Cardiac fibroblast (primary cell): ENCODE measurements around the gene SGCE.
A peak's percentile ranks its signal among the peaks of the same experiment; 100 is the strongest.

Experiments used
- DNase-seq, 2 donors: peaks; one replicate each; pipeline versions ENCODE4 v3.0.0 to v3.0.0-alpha.2; 2010; ENCODE audit warnings: low read depth in 2 of 2
- H3K4me3 ChIP-seq, 2 donors: replicated peaks in 1 of 2; 1 replicate in 1 of 2; 2 replicates in 1 of 2; pipeline ENCODE4 v1.5.1; 2011; ENCODE audit warnings: low read depth in 2 of 2, low read length in 2 of 2, mild to moderate bottlenecking in 2 of 2, moderate library complexity in 1 of 2
- TF ChIP-seq, protein P1 (sequence below): IDR thresholded peaks from one replicate; pipeline ENCODE4 v1.5.1; 2011; ENCODE audit warnings: low read depth, mild to moderate bottlenecking, low read length, inconsistent platforms

SGCE gene

DNA sequence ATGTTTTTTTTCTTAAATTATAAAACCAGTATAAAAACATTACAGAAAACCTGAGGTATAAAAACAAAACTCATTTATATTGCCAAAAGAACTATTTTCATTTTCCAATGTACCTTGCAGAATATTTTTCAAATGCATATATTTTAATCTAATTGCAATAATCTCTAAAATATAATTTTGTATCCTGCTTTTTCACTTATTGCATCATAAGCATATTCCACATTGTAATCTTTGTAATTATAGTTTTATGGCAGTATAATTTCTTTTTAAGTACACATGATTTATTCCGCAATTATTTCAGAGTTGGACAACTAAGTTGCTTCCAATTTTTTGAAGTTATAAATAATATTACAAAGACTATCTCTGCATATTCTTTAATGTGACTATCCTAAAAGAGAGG, 43.7 kb downstream of the SGCE start:
- no peak for DNase-seq
- TF ChIP-seq, protein P1, sequence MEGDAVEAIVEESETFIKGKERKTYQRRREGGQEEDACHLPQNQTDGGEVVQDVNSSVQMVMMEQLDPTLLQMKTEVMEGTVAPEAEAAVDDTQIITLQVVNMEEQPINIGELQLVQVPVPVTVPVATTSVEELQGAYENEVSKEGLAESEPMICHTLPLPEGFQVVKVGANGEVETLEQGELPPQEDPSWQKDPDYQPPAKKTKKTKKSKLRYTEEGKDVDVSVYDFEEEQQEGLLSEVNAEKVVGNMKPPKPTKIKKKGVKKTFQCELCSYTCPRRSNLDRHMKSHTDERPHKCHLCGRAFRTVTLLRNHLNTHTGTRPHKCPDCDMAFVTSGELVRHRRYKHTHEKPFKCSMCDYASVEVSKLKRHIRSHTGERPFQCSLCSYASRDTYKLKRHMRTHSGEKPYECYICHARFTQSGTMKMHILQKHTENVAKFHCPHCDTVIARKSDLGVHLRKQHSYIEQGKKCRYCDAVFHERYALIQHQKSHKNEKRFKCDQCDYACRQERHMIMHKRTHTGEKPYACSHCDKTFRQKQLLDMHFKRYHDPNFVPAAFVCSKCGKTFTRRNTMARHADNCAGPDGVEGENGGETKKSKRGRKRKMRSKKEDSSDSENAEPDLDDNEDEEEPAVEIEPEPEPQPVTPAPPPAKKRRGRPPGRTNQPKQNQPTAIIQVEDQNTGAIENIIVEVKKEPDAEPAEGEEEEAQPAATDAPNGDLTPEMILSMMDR = no peak
- H3K4me3 ChIP-seq = no peak overlapping the region

DNA sequence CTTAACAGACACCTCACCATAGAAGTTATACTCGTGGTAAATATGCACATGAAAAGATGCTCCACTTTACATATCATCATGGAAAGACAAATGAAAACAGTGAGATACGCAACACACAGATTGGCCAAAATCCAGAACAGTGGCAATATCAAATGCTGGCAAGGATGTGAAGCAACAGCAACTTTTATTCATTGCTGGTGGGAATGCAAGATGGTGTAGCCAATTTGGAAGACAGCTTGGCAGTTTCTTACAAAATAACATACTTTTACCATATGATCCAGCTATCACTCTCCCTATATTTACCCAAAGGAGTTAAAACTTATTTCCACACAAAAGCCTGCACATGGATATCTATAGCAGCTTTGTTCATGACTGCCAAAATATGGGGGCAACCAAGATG, 46.4 kb downstream of the SGCE start:
- H3K4me3 ChIP-seq = no peak overlapping the region
- peak in 1 of 2 donors; percentile 3 for DNase-seq
- TF ChIP-seq, protein P1 = no peak

DNA sequence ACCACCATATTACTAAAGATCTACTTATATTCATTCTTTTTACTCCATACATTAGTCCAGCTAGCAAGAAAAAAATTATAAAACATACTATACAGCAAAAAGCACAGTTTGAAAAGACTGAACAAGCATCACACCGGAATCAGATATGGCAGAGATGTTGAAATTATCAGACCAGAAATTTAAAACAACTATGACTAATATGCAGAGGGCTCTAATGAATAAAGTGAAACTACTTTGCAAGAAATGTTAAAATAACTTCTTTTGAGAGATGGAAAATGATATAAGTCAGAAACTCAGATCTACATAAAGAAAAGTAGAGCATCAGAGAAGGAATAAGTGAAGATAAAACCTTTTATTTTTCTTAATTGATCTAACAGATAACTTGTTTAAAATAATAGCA, 50.9 kb downstream of the SGCE start:
- TF ChIP-seq, protein P1 = no peak
- H3K4me3 ChIP-seq = no peak overlapping the region
- peak in 1 of 2 donors; percentile 38 for DNase-seq

DNA sequence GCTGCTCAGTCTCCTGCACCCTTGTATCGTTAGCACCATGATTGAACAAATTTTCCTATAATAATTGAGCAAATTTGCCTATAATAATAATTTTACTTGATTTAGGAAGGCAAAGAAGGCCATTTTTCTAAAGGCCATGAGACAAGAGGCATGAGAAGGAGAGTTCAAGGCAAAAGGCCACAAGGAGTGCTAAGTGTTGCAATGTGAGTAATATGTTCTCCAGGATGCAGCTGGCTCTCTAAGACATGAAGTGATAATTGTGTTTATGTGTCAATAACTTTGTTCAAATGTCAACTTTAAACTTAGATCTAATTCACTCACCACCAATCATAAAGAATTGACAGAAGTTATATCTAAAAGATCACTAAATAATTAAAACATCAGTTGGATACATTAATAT, 53.8 kb downstream of the SGCE start:
- TF ChIP-seq, protein P1 = no peak
- DNase-seq = no peak
- H3K4me3 ChIP-seq = no peak overlapping the region

DNA sequence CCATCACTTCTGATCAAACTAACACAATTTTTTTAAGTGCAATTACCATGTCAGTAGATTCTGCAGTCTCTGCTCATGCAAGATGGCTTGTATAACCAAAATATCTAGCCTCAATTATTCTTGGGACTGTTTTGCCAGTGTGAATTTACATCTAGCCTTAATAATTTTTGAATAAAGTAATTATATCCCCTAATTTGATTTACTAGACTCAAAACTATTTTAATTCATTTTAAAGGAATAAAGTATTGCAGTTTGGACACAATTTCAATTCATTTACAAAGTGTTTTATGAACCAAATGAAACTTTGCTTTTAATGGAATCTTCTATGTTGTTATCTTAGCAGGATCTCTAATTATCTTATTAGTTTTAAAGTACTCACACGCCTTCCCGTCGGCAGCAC, 55.7 kb downstream of the SGCE start:
- DNase-seq = no peak
- TF ChIP-seq, protein P1 = no peak
- H3K4me3 ChIP-seq = no peak overlapping the region

DNA sequence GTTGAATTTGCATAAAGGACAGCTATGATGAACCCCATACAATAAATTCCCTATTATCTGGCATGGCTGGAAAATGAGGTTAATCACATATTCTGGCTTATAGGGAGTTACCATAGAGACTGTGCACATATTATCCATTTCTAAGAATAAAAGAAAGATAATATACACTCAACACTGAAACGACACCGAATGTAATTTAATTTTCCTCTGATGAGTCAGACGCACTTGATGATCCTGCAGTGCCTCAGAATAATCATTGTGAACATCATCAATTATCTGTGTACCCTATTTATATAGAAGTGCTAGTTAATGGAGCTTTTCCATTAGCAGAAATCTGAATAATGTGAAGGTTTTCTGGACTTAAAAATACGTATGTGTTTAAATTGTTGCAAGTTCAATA, 60.2 kb downstream of the SGCE start:
- TF ChIP-seq, protein P1 = no peak
- no peak for DNase-seq
- H3K4me3 ChIP-seq = no peak overlapping the region

DNA sequence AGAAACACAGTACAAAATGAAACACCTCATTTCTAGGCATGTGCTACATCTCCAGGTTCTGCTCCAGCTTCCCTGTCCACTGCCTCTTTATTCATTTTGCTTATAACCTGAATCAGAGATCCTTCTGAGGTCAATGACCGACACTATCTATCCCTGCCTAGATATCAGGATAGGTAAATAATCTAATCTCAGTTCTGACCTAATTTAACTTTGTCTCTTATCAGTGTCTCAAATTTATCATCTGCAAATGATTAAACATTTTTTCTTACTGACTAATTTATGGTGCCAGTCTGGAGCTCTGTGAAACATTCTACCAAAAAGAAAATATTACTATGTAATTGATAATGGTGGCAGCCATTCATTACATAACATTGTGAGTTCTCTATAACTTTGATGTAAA, 61.1 kb downstream of the SGCE start:
- no peak for DNase-seq
- TF ChIP-seq, protein P1 = no peak
- no peak overlapping the region for H3K4me3 ChIP-seq
